Measurements from ENCODE around the gene TECPR2.
"Not testable (repeated sequence)": the region's sequence is repeated elsewhere in the genome, so short reads cannot be mapped to it uniquely, and the experiment has no call there.

TECPR2 gene

DNA sequence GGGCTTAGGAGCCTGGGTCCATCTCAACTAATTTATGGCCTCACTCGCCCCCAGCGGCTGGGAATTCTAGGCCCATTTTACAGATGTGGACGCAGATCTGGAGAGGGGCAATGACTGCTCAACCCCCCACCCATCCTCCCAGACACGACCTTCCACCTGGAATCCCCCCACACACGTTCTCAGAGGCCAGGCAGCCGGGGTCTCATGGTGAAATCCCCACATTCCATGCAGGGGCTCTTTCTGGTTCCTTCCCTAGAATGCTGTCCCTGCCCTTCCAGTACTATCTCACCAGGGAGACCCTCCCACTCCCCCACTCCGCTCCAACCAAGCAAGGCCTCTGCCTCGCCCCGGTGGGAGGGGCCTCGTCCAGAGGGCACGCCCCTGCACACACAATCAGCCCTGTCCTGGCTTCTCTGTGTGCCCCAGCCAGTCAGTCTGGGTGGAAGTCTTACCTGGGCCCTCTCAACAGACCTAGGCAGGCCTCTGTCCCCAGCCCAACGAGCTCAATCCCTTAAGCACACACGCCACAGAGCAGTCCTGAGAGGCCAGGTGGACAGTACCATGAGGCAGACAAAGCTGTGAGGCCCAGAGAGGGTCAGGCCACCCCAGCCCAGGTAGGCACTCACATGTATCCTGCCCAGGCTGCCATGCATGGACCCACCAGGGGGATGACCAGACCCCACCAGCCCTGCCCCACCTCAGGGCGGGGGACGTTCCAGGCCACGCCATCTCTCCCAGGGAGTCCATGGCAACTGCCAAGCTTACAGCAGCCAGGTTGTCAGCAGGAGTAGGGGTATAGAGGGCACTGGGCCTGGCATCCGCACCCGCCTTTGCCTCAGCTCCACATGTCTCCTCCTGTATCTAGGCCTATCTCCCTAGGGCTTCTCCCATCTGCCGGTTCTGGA is 148.1 kb downstream of the TECPR2 start:
- Histone ChIP-seq H3K4me3 (ENCODE audit: low read depth, low read length) (peak overlapping the region; percentile 78; the same call in 1 of the 2 replicates), H3K27me3 (ENCODE audit: insufficient read depth, low read length) (no peaks in the 10 kb centered on the region), H3K36me3 (ENCODE audit: insufficient read depth, low read length) (no peaks in the 10 kb centered on the region), H2AFZ (ENCODE audit: low read length, unreplicated experiment) (no peak overlapping the region), H3K79me2 (ENCODE audit: control insufficient read depth, insufficient read depth, low read length, unreplicated experiment) (no peaks in the 10 kb centered on the region), H3K4me1 (ENCODE audit: control insufficient read depth, insufficient read depth, low read length, unreplicated experiment) (peaks cover 8% of the 10 kb centered on the region), H3K27ac (ENCODE audit: low read depth, low read length) (no peak overlapping the region)

DNA sequence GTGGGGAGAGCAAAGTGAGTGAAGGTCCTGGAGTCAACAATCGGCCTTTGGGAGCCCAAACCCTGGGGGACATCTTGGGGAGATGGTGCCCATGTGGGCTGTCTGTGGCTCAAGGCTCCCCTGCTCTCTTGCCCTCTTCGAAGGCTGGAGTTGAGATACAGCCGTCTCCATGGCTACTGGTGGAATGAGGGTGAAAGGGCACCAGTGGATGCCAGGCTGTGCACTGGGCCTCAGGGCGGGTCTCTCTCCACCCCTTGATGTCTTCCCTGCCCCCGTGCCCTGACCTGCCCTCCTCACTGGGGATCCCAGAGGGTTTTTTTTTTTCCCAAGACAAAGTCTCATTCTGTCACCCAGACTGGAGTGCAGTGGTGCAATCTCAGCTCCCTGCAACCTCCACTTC is 148.8 kb downstream of the TECPR2 start:
- Histone ChIP-seq H2AFZ (ENCODE audit: low read length, unreplicated experiment) (no peak overlapping the region), H3K4me3 (ENCODE audit: low read depth, low read length) (no peak overlapping the region), H3K27ac (ENCODE audit: low read depth, low read length) (no peak overlapping the region), H3K4me1 (ENCODE audit: control insufficient read depth, insufficient read depth, low read length, unreplicated experiment) (peaks cover 8% of the 10 kb centered on the region), H3K36me3 (ENCODE audit: insufficient read depth, low read length) (no peaks in the 10 kb centered on the region), H3K79me2 (ENCODE audit: control insufficient read depth, insufficient read depth, low read length, unreplicated experiment) (no peaks in the 10 kb centered on the region), H3K27me3 (ENCODE audit: insufficient read depth, low read length) (no peaks in the 10 kb centered on the region)

DNA sequence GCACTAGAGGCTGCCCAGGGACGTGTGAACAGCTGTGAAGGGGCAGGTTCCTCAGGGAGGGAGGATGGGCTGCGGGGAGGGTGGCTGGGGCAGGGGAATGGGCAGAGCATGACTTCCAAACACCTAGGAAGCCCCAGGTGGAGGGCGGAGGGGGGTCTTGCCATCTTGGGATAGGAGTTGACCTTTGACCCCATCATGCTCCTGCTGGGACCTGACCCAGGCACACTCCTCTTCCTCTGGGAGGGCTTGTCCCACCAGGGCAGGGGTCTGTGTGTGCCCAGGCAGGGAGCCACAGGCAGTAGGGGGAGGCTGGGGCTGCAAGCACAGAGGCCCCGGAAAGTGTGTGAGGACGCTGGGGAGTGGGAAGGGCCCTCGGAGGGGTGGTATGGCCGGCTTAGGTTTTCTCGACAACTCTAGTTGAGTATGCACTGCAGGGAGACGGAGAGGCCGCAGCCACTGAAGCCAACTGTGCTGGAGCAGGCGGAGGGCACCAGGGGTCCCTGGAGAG is 150.1 kb downstream of the TECPR2 start:
- no peak overlapping the region for H3K4me3 ChIP-seq (ENCODE audit: low read depth, low read length)
- H3K27me3 ChIP-seq (ENCODE audit: insufficient read depth, low read length), result no peaks in the 10 kb centered on the region
- H3K27ac ChIP-seq (ENCODE audit: low read depth, low read length), result no peak overlapping the region
- H3K4me1 ChIP-seq (ENCODE audit: control insufficient read depth, insufficient read depth, low read length, unreplicated experiment), result peaks cover 8% of the 10 kb centered on the region
- no peak overlapping the region for H2AFZ ChIP-seq (ENCODE audit: low read length, unreplicated experiment)
- H3K79me2 ChIP-seq (ENCODE audit: control insufficient read depth, insufficient read depth, low read length, unreplicated experiment), result no peaks in the 10 kb centered on the region
- H3K36me3 ChIP-seq (ENCODE audit: insufficient read depth, low read length), result no peaks in the 10 kb centered on the region

DNA sequence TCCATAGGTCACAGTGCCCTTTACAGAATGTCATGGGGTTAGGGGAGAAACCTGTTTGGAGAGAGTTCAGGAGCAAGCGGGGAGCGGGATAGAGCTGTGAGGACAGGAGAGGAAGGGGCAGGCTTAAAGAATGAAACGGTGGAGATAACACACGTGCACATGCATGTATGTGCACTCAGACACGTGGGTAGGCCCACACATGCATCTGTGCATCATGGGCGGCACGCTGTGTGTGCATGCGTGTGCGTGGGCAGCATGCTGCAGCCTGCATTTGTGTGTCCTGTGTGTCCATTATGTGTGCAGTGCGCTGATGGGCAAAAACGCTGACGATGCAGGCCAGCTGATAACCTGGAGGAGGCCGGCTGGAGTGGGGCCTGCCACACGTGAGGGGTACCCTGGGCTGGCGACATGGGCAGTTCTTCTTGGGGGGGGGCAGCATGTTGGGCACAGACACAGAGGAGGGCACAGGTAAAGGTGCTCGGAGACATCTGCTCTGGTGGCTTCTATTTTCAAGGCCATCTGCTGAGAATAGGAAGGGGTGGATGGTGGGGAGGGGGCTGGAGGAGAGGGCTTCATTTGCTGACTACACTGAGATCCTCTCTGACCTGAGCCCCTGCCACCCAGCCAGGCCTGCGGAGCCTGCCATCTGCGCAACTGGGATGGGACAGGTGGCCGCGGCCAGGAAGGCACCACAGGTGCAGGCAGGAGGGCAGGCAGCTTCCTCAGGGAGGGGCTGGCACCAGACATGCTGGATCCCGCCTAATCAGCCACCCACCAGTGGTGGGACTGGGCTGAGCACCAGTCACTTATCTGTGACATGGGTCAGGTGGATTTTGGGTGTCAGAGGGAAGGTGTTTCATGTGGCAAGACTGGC is 151.4 kb downstream of the TECPR2 start:
- Histone ChIP-seq H3K79me2 (ENCODE audit: control insufficient read depth, insufficient read depth, low read length, unreplicated experiment) (no peaks in the 10 kb centered on the region), H2AFZ (ENCODE audit: low read length, unreplicated experiment) (no peak overlapping the region), H3K27me3 (ENCODE audit: insufficient read depth, low read length) (no peaks in the 10 kb centered on the region), H3K36me3 (ENCODE audit: insufficient read depth, low read length) (no peaks in the 10 kb centered on the region), H3K4me1 (ENCODE audit: control insufficient read depth, insufficient read depth, low read length, unreplicated experiment) (no peaks in the 10 kb centered on the region), H3K4me3 (ENCODE audit: low read depth, low read length) (no peak overlapping the region), H3K27ac (ENCODE audit: low read depth, low read length) (no peak overlapping the region)

DNA sequence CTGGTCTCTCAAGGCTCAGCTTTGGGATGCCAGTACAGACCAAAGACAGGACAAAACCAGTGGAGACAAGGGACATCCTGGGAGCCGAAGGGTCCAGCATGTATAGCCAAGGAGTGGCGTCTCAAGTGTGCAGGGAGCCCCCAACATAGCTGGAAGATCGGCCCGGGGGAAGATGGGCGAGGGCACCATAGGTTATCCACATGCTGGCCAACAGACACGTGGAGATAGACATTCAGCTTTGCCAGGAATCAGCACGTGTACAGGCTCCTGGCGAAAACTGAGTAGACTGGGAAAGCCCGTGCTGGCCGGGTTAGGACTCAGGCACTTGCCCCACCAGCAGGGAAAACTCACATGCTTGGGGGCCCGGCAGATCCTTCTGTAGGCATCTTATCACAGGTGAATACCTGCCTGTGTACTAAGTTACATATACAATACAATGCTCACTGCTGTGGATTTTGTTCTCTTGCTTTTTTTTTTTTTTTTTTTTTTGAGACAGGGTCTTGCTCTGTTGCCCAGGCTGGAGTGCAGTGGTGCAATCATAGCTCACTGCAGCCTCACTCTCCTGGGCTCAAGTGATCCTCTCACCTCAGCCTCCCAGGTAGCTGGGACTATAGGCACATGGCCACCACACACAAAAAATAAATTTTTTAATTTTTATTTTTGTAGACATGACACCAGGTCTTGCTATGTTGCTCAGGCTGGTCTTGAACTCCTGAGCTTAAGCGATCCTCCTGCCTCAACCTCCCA is 152.4 kb downstream of the TECPR2 start:
- Histone ChIP-seq H3K4me1 (ENCODE audit: control insufficient read depth, insufficient read depth, low read length, unreplicated experiment) (no peaks in the 10 kb centered on the region), H2AFZ (ENCODE audit: low read length, unreplicated experiment) (no peak overlapping the region), H3K79me2 (ENCODE audit: control insufficient read depth, insufficient read depth, low read length, unreplicated experiment) (no peaks in the 10 kb centered on the region), H3K4me3 (ENCODE audit: low read depth, low read length) (no peak overlapping the region), H3K27me3 (ENCODE audit: insufficient read depth, low read length) (no peaks in the 10 kb centered on the region), H3K36me3 (ENCODE audit: insufficient read depth, low read length) (no peaks in the 10 kb centered on the region), H3K27ac (ENCODE audit: low read depth, low read length) (no peak overlapping the region)

DNA sequence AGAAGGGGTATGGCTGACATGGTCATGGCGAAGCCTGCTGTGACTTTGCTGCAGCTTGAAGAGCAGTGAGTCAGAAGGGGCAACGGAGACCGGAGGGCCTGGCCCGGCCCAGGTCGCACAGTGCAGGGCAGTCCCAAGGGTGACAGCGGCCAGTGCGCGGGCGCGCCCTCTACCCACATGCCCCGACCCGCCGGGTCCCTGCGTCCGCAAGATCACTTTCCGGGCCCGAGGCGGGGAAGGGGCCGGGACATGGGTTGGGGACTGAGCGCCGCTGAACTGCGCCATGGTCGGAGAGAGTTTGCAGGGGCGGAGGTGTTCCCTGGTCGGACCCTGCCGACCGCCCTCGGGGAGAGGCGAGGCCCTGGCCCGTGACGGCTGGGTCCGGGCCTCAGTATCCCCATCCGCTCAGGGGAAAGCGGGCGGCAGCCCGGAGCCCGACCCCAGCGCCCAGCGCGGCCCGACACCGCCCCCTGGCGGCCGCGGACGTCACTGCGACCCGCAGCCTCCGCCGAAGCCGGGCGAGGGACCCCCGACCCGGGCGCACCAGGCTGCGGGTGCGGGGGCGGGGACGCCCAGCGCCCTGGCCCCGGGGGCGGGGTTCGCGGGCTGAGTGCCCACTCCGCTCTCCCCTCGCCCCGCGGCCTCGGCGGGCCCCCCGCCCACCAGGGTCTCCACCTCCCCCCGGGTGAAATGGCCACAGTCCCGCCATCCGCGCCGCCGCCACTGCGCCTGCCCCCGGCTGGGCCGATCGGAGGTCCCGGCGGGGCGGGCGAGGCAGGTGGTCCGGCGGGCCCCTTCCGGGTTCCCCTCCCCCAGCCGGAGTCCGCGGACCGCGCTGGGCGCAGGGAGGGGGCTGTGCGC is 154.0 kb downstream of the TECPR2 start:
- Histone ChIP-seq H2AFZ (ENCODE audit: low read length, unreplicated experiment) (peak overlapping the region; percentile 51), H3K79me2 (ENCODE audit: control insufficient read depth, insufficient read depth, low read length, unreplicated experiment) (no peaks in the 10 kb centered on the region), H3K36me3 (ENCODE audit: insufficient read depth, low read length) (no peaks in the 10 kb centered on the region), H3K27me3 (ENCODE audit: insufficient read depth, low read length) (no peaks in the 10 kb centered on the region), H3K4me3 (ENCODE audit: low read depth, low read length) (peak overlapping the region; percentile 74), H3K4me1 (ENCODE audit: control insufficient read depth, insufficient read depth, low read length, unreplicated experiment) (no peaks in the 10 kb centered on the region), H3K27ac (ENCODE audit: low read depth, low read length) (no peak overlapping the region)

DNA sequence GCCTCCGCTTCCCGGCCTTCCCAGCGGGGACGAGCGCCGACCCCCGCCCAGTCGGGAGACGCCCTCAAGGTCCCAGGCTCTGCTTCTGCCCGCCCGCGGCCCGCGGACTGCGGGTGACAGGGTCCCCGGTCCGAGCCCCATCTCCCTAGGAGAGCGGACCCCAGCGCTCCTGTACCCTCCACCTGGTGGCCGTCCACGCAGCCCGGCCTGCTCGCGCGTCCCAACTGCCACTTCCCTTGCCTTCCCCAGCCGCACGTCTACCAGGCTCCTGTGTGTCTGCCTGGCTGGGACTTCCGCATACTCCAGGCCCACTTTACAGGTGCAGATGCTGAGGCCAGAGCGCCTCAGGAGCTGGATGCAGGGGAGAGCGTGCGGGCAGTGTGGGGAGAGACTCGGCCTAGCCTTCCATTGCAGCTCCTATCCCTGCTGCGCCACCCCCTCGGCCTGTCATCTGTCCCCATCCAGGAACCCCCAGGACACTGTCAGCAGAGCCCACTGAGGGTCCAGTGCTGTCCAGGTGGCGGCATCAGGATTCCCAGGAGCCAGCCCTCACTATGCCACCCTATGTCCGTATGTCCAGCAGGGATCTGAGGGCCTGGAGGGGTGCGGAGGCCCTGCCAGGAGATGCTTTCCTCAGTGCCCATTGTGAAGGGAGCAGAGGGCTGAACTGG is 154.8 kb downstream of the TECPR2 start:
- Histone ChIP-seq H3K27me3 (ENCODE audit: insufficient read depth, low read length) (no peaks in the 10 kb centered on the region), H3K36me3 (ENCODE audit: insufficient read depth, low read length) (no peaks in the 10 kb centered on the region), H3K27ac (ENCODE audit: low read depth, low read length) (no peak overlapping the region), H3K4me3 (ENCODE audit: low read depth, low read length) (peak overlapping the region; percentile 74), H3K79me2 (ENCODE audit: control insufficient read depth, insufficient read depth, low read length, unreplicated experiment) (no peaks in the 10 kb centered on the region), H3K4me1 (ENCODE audit: control insufficient read depth, insufficient read depth, low read length, unreplicated experiment) (no peaks in the 10 kb centered on the region), H2AFZ (ENCODE audit: low read length, unreplicated experiment) (peak overlapping the region; percentile 51)

DNA sequence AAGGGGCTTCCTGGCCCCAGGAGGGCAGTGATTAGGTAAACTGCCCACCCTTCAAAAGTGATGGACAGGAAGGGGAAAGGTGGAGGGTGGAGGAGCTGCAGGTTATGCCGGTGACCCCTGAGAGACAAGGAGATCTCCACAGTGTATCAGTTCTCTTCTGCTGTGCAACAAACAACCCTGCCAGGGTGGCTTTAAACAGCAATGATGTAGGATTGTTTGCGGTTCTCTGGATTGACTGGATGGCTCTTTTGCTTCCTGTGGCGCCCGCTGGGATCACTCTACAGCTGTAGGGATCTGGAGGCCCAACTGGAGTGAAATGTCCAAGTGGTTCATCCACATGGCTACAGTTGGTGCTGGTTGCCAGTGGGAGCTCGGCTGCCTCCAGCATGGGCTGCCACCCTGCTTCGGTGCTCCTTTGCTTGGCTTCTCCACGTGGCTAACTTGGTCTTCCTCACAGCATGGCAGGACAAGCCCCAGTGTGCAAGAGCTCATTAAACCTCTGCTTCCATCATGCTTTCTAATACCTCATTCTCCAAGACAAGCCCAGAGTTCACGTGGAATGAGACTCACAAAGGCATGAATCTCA is 155.4 kb downstream of the TECPR2 start:
- no peaks in the 10 kb centered on the region for H3K4me1 ChIP-seq (ENCODE audit: control insufficient read depth, insufficient read depth, low read length, unreplicated experiment)
- H3K27me3 ChIP-seq (ENCODE audit: insufficient read depth, low read length), result no peaks in the 10 kb centered on the region
- no peaks in the 10 kb centered on the region for H3K36me3 ChIP-seq (ENCODE audit: insufficient read depth, low read length)
- no peak overlapping the region for H2AFZ ChIP-seq (ENCODE audit: low read length, unreplicated experiment)
- H3K79me2 ChIP-seq (ENCODE audit: control insufficient read depth, insufficient read depth, low read length, unreplicated experiment), result no peaks in the 10 kb centered on the region
- H3K27ac ChIP-seq (ENCODE audit: low read depth, low read length), result no peak overlapping the region
- H3K4me3 ChIP-seq (ENCODE audit: low read depth, low read length), result no peak overlapping the region

DNA sequence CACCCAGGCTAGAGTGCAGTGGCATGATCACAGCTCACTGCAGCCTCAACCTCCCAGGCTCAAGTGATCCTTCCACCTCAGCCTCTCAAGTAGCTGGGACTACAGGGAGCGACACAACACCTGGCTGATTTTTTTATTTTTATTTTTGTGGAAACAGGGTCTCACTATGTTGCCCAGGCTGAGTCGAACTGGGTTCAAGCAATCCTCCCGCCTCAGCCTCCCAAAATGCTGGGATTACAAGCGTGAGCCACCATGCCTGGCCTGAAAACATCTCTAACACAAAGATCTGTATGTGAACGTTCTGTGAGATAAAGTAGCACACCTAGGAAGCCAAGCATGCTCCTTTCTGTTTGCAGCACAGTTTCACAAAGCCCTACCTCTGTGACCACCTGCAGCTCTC is 157.0 kb downstream of the TECPR2 start:
- not testable (repeated sequence) for H3K36me3 ChIP-seq (ENCODE audit: insufficient read depth, low read length); H3K4me3 ChIP-seq (ENCODE audit: low read depth, low read length); H2AFZ ChIP-seq (ENCODE audit: low read length, unreplicated experiment); H3K27ac ChIP-seq (ENCODE audit: low read depth, low read length); H3K79me2 ChIP-seq (ENCODE audit: control insufficient read depth, insufficient read depth, low read length, unreplicated experiment); H3K4me1 ChIP-seq (ENCODE audit: control insufficient read depth, insufficient read depth, low read length, unreplicated experiment); H3K27me3 ChIP-seq (ENCODE audit: insufficient read depth, low read length)
